KMS-11 (cell line): Measurements from ENCODE around the gene ANKRD33B.

Experiments
- H2AFZ ChIP-seq: fragments of 200-600 bp; sonication (generic); 2 replicates; pipeline ENCODE4 v1.6.1; 2016; ENCODE audit warnings: antibody characterized with exemption, mixed run types, low read depth
- H3K27ac ChIP-seq: fragments of 200-600 bp; sonication (generic); 2 replicates; pipeline ENCODE4 v1.6.1; 2016; ENCODE audit warnings: mild to moderate bottlenecking, mixed run types
- H3K27me3 ChIP-seq: fragments of 200-600 bp; sonication (generic); 2 replicates; pipeline ENCODE4 v1.6.1; 2017; ENCODE audit warnings: mild to moderate bottlenecking, low read depth, mixed run types, moderate library complexity; ENCODE audit not compliant: insufficient read depth
- H3K36me3 ChIP-seq: fragments of 200-600 bp; sonication (generic); 2 replicates; pipeline ENCODE4 v1.6.1; 2017; ENCODE audit warnings: mild to moderate bottlenecking, mixed run types; ENCODE audit not compliant: insufficient read depth
- H3K4me1 ChIP-seq: fragments of 200-600 bp; sonication (generic); 2 replicates; pipeline ENCODE4 v1.6.1; 2016; ENCODE audit warnings: mild to moderate bottlenecking, low read depth, mixed run types; ENCODE audit not compliant: poor library complexity, severe bottlenecking
- H3K4me2 ChIP-seq: fragments of 200-600 bp; sonication (generic); 2 replicates; pipeline ENCODE4 v1.7.0; 2016; ENCODE audit warnings: mild to moderate bottlenecking, mixed run types
- H3K4me3 ChIP-seq: fragments of 200-600 bp; sonication (generic); IDR thresholded peaks from 2 replicates; pipeline ENCODE4 v1.6.1; 2017; ENCODE audit warnings: low read depth, low read length, mixed read lengths; ENCODE audit not compliant: insufficient read depth
- H3K79me2 ChIP-seq: fragments of 200-600 bp; sonication (generic); 2 replicates; pipeline ENCODE4 v1.6.1; 2016; ENCODE audit warnings: low read depth, mixed run types; ENCODE audit not compliant: insufficient read depth
- H3K9ac ChIP-seq: fragments of 200-600 bp; sonication (generic); 2 replicates; pipeline ENCODE4 v1.6.1; 2016; ENCODE audit warnings: mild to moderate bottlenecking, mixed run types
- H4K20me1 ChIP-seq: fragments of 200-600 bp; sonication (generic); 2 replicates; pipeline ENCODE4 v1.6.1; 2016; ENCODE audit warnings: mild to moderate bottlenecking, mixed run types; ENCODE audit not compliant: insufficient read depth
- CTCF ChIP-seq: fragments of 200-600 bp; sonication (generic); conservative IDR thresholded peaks from 2 replicates; pipeline ENCODE4 v1.6.1; 2017; ENCODE audit warnings: low read depth, mild to moderate bottlenecking, antibody characterized with exemption, low read length, moderate library complexity, mixed read lengths

The ANKRD33B gene

GRCh38 chr5:10655161-10655971 lies 91.5 kb downstream of the ANKRD33B start:
- no peaks in the 10 kb centered on the region for H3K36me3 ChIP-seq
- H3K79me2 ChIP-seq: no peaks in the 10 kb centered on the region
- H3K4me1 ChIP-seq: no peaks in the 10 kb centered on the region
- no peak for TF ChIP-seq CTCF
- H3K27ac ChIP-seq: no peak overlapping the region
- no peak overlapping the region for H3K4me3 ChIP-seq
- H3K4me2 ChIP-seq: no peak overlapping the region
- H3K9ac ChIP-seq: no peak overlapping the region
- H2AFZ ChIP-seq: no peak overlapping the region
- H4K20me1 ChIP-seq: no peaks in the 10 kb centered on the region
- H3K27me3 ChIP-seq: no peaks in the 10 kb centered on the region

- Histone ChIP-seq H3K4me2 (no peak overlapping the region), H3K27me3 (no peaks in the 10 kb centered on the region), H2AFZ (no peak overlapping the region), H3K4me3 (no peak overlapping the region), H3K27ac (no peak overlapping the region), H3K4me1 (no peaks in the 10 kb centered on the region), H3K36me3 (no peaks in the 10 kb centered on the region), H3K9ac (no peak overlapping the region), H4K20me1 (no peaks in the 10 kb centered on the region), H3K79me2 (no peaks in the 10 kb centered on the region)
- TF ChIP-seq CTCF: no peak
Measured at GRCh38 chr5:10655972-10656830, 92.3 kb downstream of the ANKRD33B start.

GRCh38 chr5:10658265-10658664 lies 94.4 kb downstream of the ANKRD33B start:
- H3K4me2 ChIP-seq: no peak overlapping the region
- H2AFZ ChIP-seq: no peak overlapping the region
- H3K27ac ChIP-seq: no peak overlapping the region
- TF ChIP-seq CTCF: no peak
- no peak overlapping the region for H3K4me3 ChIP-seq
- H3K36me3 ChIP-seq: no peaks in the 10 kb centered on the region
- H4K20me1 ChIP-seq: no peaks in the 10 kb centered on the region
- H3K4me1 ChIP-seq: no peaks in the 10 kb centered on the region
- H3K79me2 ChIP-seq: no peaks in the 10 kb centered on the region
- H3K9ac ChIP-seq: no peak overlapping the region
- no peaks in the 10 kb centered on the region for H3K27me3 ChIP-seq

GRCh38 chr5:10660135-10660534 lies 96.3 kb downstream of the ANKRD33B start:
- Histone ChIP-seq H3K4me1 (no peaks in the 10 kb centered on the region), H3K36me3 (no peaks in the 10 kb centered on the region), H3K27me3 (no peaks in the 10 kb centered on the region), H4K20me1 (no peaks in the 10 kb centered on the region), H3K4me2 (no peak overlapping the region), H2AFZ (no peak overlapping the region), H3K27ac (no peak overlapping the region), H3K9ac (no peak overlapping the region), H3K79me2 (no peaks in the 10 kb centered on the region), H3K4me3 (no peak overlapping the region)
- TF ChIP-seq CTCF: no peak
